Sigmoid colon (tissue), 7 donors: ENCODE data around the gene SLC25A41. TPM values are rescaled to one million over a fixed set of nuclear protein-coding genes. Genes with fewer than 3 reads are reported as not detected.

Experiments used
- DNase-seq: peaks from one replicate; pipeline ENCODE4 v3.0.0-alpha.2; 2019
- H3K27ac ChIP-seq, 4 donors: fragments of 200-600 bp; sonication (generic); one replicate each; pipeline ENCODE4 v1.5.1; 2016 to 2019; ENCODE audit warnings: mild to moderate bottlenecking in 1 of 4
- H3K27me3 ChIP-seq, 3 donors: fragments of 200-600 bp; sonication (generic); one replicate each; pipeline ENCODE4 v1.5.1; 2019; ENCODE audit warnings: mild to moderate bottlenecking in 1 of 3
- H3K36me3 ChIP-seq, 4 donors: fragments of 200-600 bp; sonication (generic); one replicate each; pipeline ENCODE4 v1.5.1; 2016 to 2019
- H3K4me1 ChIP-seq, 4 donors: fragments of 200-600 bp; sonication (generic); one replicate each; pipeline ENCODE4 v1.5.1; 2017 to 2019
- H3K4me3 ChIP-seq, 4 donors: fragments of 200-600 bp; sonication (generic); one replicate each; pipeline ENCODE4 v1.5.1; 2017 to 2019; ENCODE audit warnings: mild to moderate bottlenecking in 2 of 4, moderate library complexity in 1 of 4
- H3K9me3 ChIP-seq, 4 donors: fragments of 200-600 bp in 3 of 4; sonication (generic) in 3 of 4; one replicate each; pipeline versions ENCODE4 v1.5.1 to v1.6.1; 2013 to 2019
- CTCF ChIP-seq, 4 experiments: fragments of 450-650 bp in 3 of 4; fragments of 200-600 bp in 1 of 4; IDR thresholded peaks; one replicate each; pipeline ENCODE4 v1.5.1; 2016 to 2019; ENCODE audit warnings: antibody characterized with exemption in 4 of 4, mild to moderate bottlenecking in 3 of 4, moderate library complexity in 2 of 4
- EP300 ChIP-seq, 4 donors: sonication (generic); formaldehyde crosslinking; IDR thresholded peaks; one replicate each; pipeline ENCODE4 v1.6.1; 2017; ENCODE audit warnings: antibody characterized with exemption in 4 of 4
- POLR2A ChIP-seq, 2 donors: fragments of 450-650 bp; IDR thresholded peaks; one replicate each; pipeline ENCODE4 v1.6.1; 2016; ENCODE audit warnings: antibody characterized with exemption in 2 of 2, mild to moderate bottlenecking in 2 of 2, moderate library complexity in 2 of 2
- POLR2AphosphoS5 ChIP-seq, 4 donors: sonication (generic); formaldehyde crosslinking; IDR thresholded peaks; one replicate each; pipeline ENCODE4 v1.6.1; 2017; ENCODE audit warnings: antibody characterized with exemption in 4 of 4
- WGBS, 2 donors: extraction: QIAGEN DNeasy Blood & Tissue Kit; methylation state at CpG; one replicate each; pipeline ENCODE4 v1.1.7; 2013; 5-methylcytosine and 5-hydroxymethylcytosine counted together
- intact Hi-C: fragments of 100-400 bp; cut with DNase I; formaldehyde crosslinking; loops from one replicate; pipeline ENCODE4 v1.15.1; 2023
- polyA plus RNA-seq, 3 donors: library from polyadenylated mRNA; stranded (reverse); fragments of 200-250 nt; gene quantifications; one replicate each; pipeline ENCODE4 v1.2.3, GENCODE V29; 2013
- total RNA-seq, 4 donors: library from RNA; depleted of rRNA; stranded (reverse); fragments of >200 nt; gene quantifications; one replicate each; pipeline ENCODE4 v1.1.0, GENCODE V29; 2016
- donor health status: healthy with polysubstance abuse.
- donor health status: Bipolar disorder and iron deficiency.
- donor health status: healthy.

SLC25A41 gene
- total and polyA plus RNA-seq, 7 donors, result 0.60 to 1.4 (median 1.1) TPM; not detected in 2

DNA sequence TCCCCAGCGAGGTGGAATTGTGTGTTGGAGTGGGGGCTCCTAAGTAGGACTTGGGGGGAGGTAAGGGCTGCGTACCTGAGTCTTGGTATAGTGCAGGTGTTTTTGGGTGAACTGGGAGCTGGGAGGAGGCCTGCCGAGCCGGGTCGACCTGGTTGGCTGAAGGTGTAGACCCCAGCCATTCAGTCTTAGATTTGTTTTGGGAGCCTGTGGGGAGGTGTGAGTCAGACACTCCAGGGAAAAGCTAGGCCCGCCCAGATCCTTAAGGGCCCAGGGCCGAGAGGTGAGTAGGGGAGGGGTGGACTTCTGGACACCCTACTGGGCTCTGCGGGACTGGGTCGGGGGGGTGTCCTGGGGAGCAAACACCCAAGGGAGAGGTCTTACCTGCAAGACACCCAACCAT, 31.4 kb upstream of the SLC25A41 start:
- Histone ChIP-seq H3K36me3 (no peaks in the 10 kb centered on the region), H3K9me3 (no peaks in the 10 kb centered on the region), H3K27me3 (peaks cover 10 to 25% (median 18%) of the 10 kb centered on the region in 3 donors), H3K27ac (no peak overlapping the region), H3K4me3 (peak overlapping the region in 1 of 4 donors; percentile 16), H3K4me1 (peaks cover 0 to 14% (median 6%) of the 10 kb centered on the region in 4 donors)
- intact Hi-C loops, result no loop called here
- TF ChIP-seq EP300 (IDR thresholded peaks at IDR 0.05) (no peak), CTCF (IDR thresholded peaks at IDR 0.05) (no peak), POLR2A (IDR thresholded peaks at IDR 0.05) (no peak), POLR2AphosphoS5 (IDR thresholded peaks at IDR 0.05) (no peak)
- no peak for DNase-seq
- 11 to 50% methylated on average over 9 of the region's 9 CpGs for WGBS, 2 donors

DNA sequence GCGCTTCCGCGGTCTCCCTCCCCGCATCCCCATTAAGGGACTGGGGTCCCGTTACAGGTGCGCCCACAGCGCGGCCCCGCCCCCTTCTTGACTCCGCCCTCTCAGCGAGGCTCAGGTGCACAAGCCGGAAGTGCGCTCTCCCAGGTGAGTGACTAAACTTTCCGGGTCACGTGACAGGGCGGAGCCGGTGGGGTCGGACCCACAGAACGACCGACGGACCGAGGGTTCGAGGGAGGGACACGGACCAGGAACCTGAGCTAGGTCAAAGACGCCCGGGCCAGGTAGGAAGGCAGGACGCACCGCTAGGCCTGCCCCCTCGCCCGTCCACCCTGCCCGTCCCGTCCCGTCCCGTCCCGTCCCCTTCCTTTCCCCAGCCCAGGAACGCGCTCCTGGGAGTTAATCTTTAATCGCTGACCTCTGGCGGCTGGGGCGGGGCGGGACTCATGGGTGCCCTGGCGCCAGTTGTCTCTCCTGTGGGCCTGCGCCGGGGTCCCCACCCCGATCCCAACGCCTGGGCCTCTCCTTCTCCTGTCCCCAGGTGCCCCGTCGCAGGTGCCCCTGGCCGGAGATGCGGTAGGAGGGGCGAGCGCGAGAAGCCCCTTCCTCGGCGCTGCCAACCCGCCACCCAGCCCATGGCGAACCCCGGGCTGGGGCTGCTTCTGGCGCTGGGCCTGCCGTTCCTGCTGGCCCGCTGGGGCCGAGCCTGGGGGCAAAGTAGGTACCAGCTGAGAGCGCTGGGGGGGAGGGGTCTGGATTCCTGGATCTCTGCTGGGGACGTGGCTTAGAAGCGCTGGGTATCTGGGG, 30.7 kb upstream of the SLC25A41 start, which contains the start of gene CRB3:
Gene CRB3 (plus strand): TSS at position 202 of the 804 bp plus-strand sequence. CDS start 431 bp downstream, at position 633.
- 3 to 8% methylated on average over 65 of the region's 65 CpGs for WGBS, 2 donors
- Histone ChIP-seq H3K9me3 (no peaks in the 10 kb centered on the region), H3K36me3 (no peaks in the 10 kb centered on the region), H3K4me1 (peaks cover 0 to 15% (median 6%) of the 10 kb centered on the region in 4 donors), H3K27me3 (peaks cover 10 to 25% (median 18%) of the 10 kb centered on the region in 3 donors), H3K4me3 (peak within 1 kb of the TSS in 1 of 4 donors; percentile 16), H3K27ac (peak within 1 kb of the TSS in 1 of 4 donors; percentile 41)
- intact Hi-C loops, result loop anchor here (5.0 kb wide), 1 partner anchor 68 kb away; the partner anchor contains the start of gene TNFSF9
- DNase-seq, result no peak
- no peak for TF ChIP-seq CTCF (IDR thresholded peaks at IDR 0.05)
- TF ChIP-seq POLR2A (IDR thresholded peaks at IDR 0.05), result peak in 1 of 2 donors; percentile 68
- TF ChIP-seq EP300 (IDR thresholded peaks at IDR 0.05), result no peak
- TF ChIP-seq POLR2AphosphoS5 (IDR thresholded peaks at IDR 0.05), result peak in 1 of 4 donors; percentile 17

GRCh38 chr19:6460099-6460884, 26.7 kb upstream of the SLC25A41 start:
- intact Hi-C loops, result loop anchor here (2.0 to 5.0 kb wide), 2 partner anchors 72 to 277 kb away; partner anchors contain the start of genes GPR108 and TNFSF9
- TF ChIP-seq CTCF (IDR thresholded peaks at IDR 0.05), result peak; percentile 45 to 81 (median 72)
- TF ChIP-seq EP300 (IDR thresholded peaks at IDR 0.05), result no peak
- TF ChIP-seq POLR2AphosphoS5 (IDR thresholded peaks at IDR 0.05), result peak in 2 of 4 donors; percentile 14 to 53
- peak in 1 of 2 donors; percentile 22 for TF ChIP-seq POLR2A (IDR thresholded peaks at IDR 0.05)

GRCh38 chr19:6459262-6460098, 25.9 kb upstream of the SLC25A41 start, which contains the start of gene SLC25A23:
SLC25A23 (minus strand) TSS chr19:6459792; CDS start chr19:6459628, 164 bp downstream.
- Histone ChIP-seq H3K36me3 (peaks cover 5 to 30% (median 15%) of the 10 kb centered on the region in 4 donors), H3K4me3 (peak within 1 kb of the TSS; percentile 70 to 85 (median 78)), H3K4me1 (peaks cover 0 to 31% (median 22%) of the 10 kb centered on the region in 4 donors), H3K9me3 (peaks cover 0 to 4% (median 0%) of the 10 kb centered on the region in 4 donors), H3K27ac (peak within 1 kb of the TSS; percentile 83 to 93 (median 88)), H3K27me3 (peaks cover 9 to 19% (median 10%) of the 10 kb centered on the region in 3 donors)
- peak; percentile 87 for DNase-seq
- TF ChIP-seq CTCF (IDR thresholded peaks at IDR 0.05), result no peak
- peak; percentile 6 to 61 (median 50) for TF ChIP-seq POLR2AphosphoS5 (IDR thresholded peaks at IDR 0.05)
- no peak for TF ChIP-seq EP300 (IDR thresholded peaks at IDR 0.05)
- TF ChIP-seq POLR2A (IDR thresholded peaks at IDR 0.05), result peak in 1 of 2 donors; percentile 20
- intact Hi-C loops, result loop anchor here (2.0 to 5.0 kb wide), 3 partner anchors 73 to 277 kb away; partner anchors contain the start of genes GPR108 and TNFSF9
- WGBS, 2 donors, result 1 to 4% methylated on average over 70 of the region's 70 CpGs

More at GRCh38 chr19:6460099-6460884, 26.7 kb upstream of the SLC25A41 start:
- peaks cover 0 to 31% (median 22%) of the 10 kb centered on the region in 4 donors for H3K4me1 ChIP-seq
- no peaks in the 10 kb centered on the region for H3K9me3 ChIP-seq
- DNase-seq, result peak; percentile 97
- peaks cover 10 to 25% (median 18%) of the 10 kb centered on the region in 3 donors for H3K27me3 ChIP-seq
- H3K36me3 ChIP-seq, result peaks cover 0 to 22% (median 7%) of the 10 kb centered on the region in 4 donors
- WGBS, 2 donors, result 0 to 1% methylated on average over 57 of the region's 57 CpGs
- H3K27ac ChIP-seq, result peak overlapping the region; percentile 83 to 93 (median 88)
- peak overlapping the region; percentile 70 to 85 (median 78) for H3K4me3 ChIP-seq
